Measurements from ENCODE around the gene SSX2B. TPM values are rescaled to one million over a fixed set of nuclear protein-coding genes. Genes with fewer than 3 reads are reported as not detected.
"Not testable (repeated sequence)": the region's sequence is repeated elsewhere in the genome, so short reads cannot be mapped to it uniquely, and the experiment has no call there.

SSX2B gene
- polyA plus RNA-seq (ENCODE audit: insufficient read length): not detected

DNA sequence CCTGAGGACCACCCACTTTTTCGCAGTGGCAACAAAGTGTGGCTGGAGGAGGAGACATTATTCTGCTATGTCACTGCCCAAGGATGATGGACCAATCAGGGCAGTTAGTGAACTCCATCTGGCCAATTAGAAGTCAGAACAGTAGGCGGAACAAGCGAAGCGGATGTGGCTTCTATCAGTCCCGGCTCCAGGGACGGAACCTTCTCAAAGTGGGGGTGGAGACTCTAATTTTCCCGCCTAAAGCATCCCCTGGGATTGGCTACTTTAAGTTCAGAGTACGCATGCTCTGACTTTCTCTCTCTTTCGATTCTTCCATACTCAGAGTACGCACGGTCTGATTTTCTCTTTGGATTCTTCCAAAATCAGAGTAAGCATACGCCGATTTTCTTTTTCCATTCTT lies at the start of gene SSX2B:
Gene SSX2B (plus strand): TSS at position 301 of the 400 bp plus-strand sequence. CDS start 1,429 bp downstream, outside the sequence.
- DNase-seq (ENCODE audit: low read depth): not testable (repeated sequence)

GRCh38 chrX:52707078-52707477 lies 44.0 kb upstream of the SSX2B start, which contains the start of gene SSX2:
Gene SSX2 (minus strand): TSS chrX:52707178. CDS start chrX:52705749, 1,429 bp downstream.
- not testable (repeated sequence) for DNase-seq (ENCODE audit: low read depth)

DNA sequence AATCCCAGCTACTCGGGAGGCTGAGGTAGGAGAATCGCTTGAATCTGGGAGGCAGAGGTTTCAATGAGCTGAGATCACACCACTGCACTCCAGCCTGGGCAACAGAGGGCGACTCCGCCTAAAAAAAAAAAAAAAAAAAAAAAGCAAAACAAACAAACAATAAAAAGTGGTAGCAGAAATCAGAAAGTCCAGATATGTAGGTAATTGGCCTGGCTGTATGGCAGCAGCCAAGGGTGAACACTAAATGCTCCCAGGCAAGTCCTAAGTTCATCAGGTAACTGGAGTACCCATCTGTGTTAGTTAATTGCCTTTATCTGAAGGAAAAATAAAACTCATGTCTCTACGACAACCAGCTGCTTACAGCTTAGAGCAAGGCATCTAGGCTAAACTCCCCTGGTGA lies 14.9 kb downstream of the SSX2B start:
- DNase-seq (ENCODE audit: low read depth): not testable (repeated sequence)

- not testable (repeated sequence) for DNase-seq (ENCODE audit: low read depth)
Measured at GRCh38 chrX:52773504-52773903, 22.5 kb downstream of the SSX2B start.

DNA sequence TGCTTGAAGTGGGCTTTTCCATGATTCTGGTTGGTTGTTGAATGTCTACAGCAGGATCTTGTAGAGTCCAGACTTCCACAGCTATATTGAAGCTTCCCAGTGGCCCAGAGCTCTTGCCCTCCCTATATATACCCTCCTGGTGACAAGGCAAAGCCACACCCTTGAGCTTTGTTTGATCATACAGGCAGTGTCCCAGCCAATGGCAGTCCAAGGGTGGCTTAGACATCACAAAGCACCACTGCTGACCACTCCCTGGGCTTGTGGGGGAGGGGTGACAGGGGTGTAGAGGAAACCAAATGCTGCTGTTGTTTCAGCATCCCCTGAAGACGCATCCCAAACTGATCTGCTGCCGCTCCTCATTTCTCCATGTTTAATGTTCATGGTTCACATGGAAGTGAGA lies 46.3 kb downstream of the SSX2B start, which contains the start of gene SPANXN5:
Gene SPANXN5 (minus strand): TSS at position 101 of the 400 bp plus-strand sequence. CDS start 79 bp downstream, at position 22.
- not testable (repeated sequence) for DNase-seq (ENCODE audit: low read depth)

DNA sequence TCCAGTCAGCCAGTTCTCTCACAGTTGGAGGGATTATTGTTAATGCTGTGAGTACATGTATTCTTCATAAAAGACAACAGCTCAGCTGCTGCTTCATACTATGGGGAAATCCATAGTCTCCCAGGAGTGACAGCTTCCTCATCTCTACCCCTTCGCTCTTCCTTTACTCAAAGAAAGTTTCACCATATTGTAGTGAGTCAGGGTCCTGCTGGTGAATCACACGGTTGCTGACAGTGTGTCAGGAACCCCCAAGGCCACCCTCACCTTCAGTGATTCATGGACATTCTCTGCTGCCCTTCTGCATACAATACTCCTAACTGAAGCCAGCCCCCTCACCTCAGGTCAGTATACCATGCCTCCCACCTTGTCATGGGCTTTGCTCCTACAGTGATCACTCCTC lies 53.8 kb downstream of the SSX2B start:
- DNase-seq (ENCODE audit: low read depth): not testable (repeated sequence)

Other genes starting within 250 kb of the SSX2B start
- 0.30 TPM for gene XAGE1B, start 234.2 kb upstream of the SSX2B start, polyA plus RNA-seq (ENCODE audit: insufficient read length)
- not detected for gene SSX7, start 96.4 kb upstream of the SSX2B start, polyA plus RNA-seq (ENCODE audit: insufficient read length)
- not detected for gene SSX2, start 44.1 kb upstream of the SSX2B start, polyA plus RNA-seq (ENCODE audit: insufficient read length)
- not detected for gene SPANXN5, start 46.2 kb downstream of the SSX2B start, polyA plus RNA-seq (ENCODE audit: insufficient read length)
- gene XAGE5, start 60.0 kb downstream of the SSX2B start, polyA plus RNA-seq (ENCODE audit: insufficient read length): not detected
- gene XAGE3, start 116.8 kb downstream of the SSX2B start, polyA plus RNA-seq (ENCODE audit: insufficient read length): not detected
- 21.5 TPM for gene FAM156B, start 146.1 kb downstream of the SSX2B start, polyA plus RNA-seq (ENCODE audit: insufficient read length)
- gene FAM156A, start 207.3 kb downstream of the SSX2B start, polyA plus RNA-seq (ENCODE audit: insufficient read length): 23.4 TPM

Measured in forelimb muscle (tissue), 1 donor.